ENCODE data around the gene CLASP1.
"Not testable (repeated sequence)": the region's sequence is repeated elsewhere in the genome, so short reads cannot be mapped to it uniquely, and the experiment has no call there.

CLASP1 gene

GRCh38 chr2:121473512-121473911 lies 175.8 kb downstream of the CLASP1 start:
- DNase-seq (ENCODE audit: low spot score): no peak

GRCh38 chr2:121472470-121472993 lies 176.7 kb downstream of the CLASP1 start:
- DNase-seq (ENCODE audit: low spot score): no peak

GRCh38 chr2:121471532-121472469 lies 177.5 kb downstream of the CLASP1 start:
- no peak for DNase-seq (ENCODE audit: low spot score)

- no peak for DNase-seq (ENCODE audit: low spot score)
Observed at GRCh38 chr2:121470917-121471316, 178.3 kb downstream of the CLASP1 start.

GRCh38 chr2:121469356-121469755 lies 179.9 kb downstream of the CLASP1 start:
- DNase-seq (ENCODE audit: low spot score): no peak

GRCh38 chr2:121468936-121469335 lies 180.3 kb downstream of the CLASP1 start:
- DNase-seq (ENCODE audit: low spot score): no peak

GRCh38 chr2:121459291-121459690 lies 190.0 kb downstream of the CLASP1 start:
- DNase-seq (ENCODE audit: low spot score): no peak

GRCh38 chr2:121456325-121456724 lies 192.9 kb downstream of the CLASP1 start:
- DNase-seq (ENCODE audit: low spot score): no peak

GRCh38 chr2:121455446-121455845 lies 193.8 kb downstream of the CLASP1 start:
- no peak for DNase-seq (ENCODE audit: low spot score)

GRCh38 chr2:121454549-121455090 lies 194.6 kb downstream of the CLASP1 start:
- no peak for DNase-seq (ENCODE audit: low spot score)

- DNase-seq (ENCODE audit: low spot score): no peak
Observed at GRCh38 chr2:121451398-121451797, 197.9 kb downstream of the CLASP1 start.

- no peak for DNase-seq (ENCODE audit: low spot score)
Observed at GRCh38 chr2:121450301-121450700, 199.0 kb downstream of the CLASP1 start.

- DNase-seq (ENCODE audit: low spot score): no peak
Observed at GRCh38 chr2:121446647-121447241, 202.5 kb downstream of the CLASP1 start.

- DNase-seq (ENCODE audit: low spot score): no peak
Observed at GRCh38 chr2:121442889-121443288, 206.4 kb downstream of the CLASP1 start.

- not testable (repeated sequence) for DNase-seq (ENCODE audit: low spot score)
Observed at GRCh38 chr2:121438290-121438689, 211.0 kb downstream of the CLASP1 start.

GRCh38 chr2:121436918-121437317 lies 212.3 kb downstream of the CLASP1 start:
- DNase-seq (ENCODE audit: low spot score): no peak

GRCh38 chr2:121435790-121436189 lies 213.5 kb downstream of the CLASP1 start:
- no peak for DNase-seq (ENCODE audit: low spot score)

- DNase-seq (ENCODE audit: low spot score): no peak
Observed at GRCh38 chr2:121431214-121431613, 218.0 kb downstream of the CLASP1 start.

GRCh38 chr2:121429927-121430520 lies 219.2 kb downstream of the CLASP1 start:
- DNase-seq (ENCODE audit: low spot score): no peak

GRCh38 chr2:121429119-121429903 lies 220.0 kb downstream of the CLASP1 start:
- no peak for DNase-seq (ENCODE audit: low spot score)

GRCh38 chr2:121427187-121427689 lies 222.0 kb downstream of the CLASP1 start:
- DNase-seq (ENCODE audit: low spot score): no peak

All from SW480 (cell line).